ENCODE measurements around the gene ZDHHC9.

GRCh38 chrX:129808829-129809796 lies 34.6 kb downstream of the ZDHHC9 start:
- TF ChIP-seq CTCF (IDR thresholded peaks at IDR 0.05) (no peak), POLR2A (IDR thresholded peaks at IDR 0.05) (no peak)

Measured in heart left ventricle (tissue), 13 donors.